Islet precursor cell (in vitro differentiated cells): Measurements from ENCODE around the gene MEOX1.
A peak's percentile ranks its signal among the peaks of the same experiment; 100 is the strongest.

Experiments
- DNase-seq: peaks from one replicate; pipeline ENCODE4 v3.0.0-alpha.2; 2018

The MEOX1 gene

DNA sequence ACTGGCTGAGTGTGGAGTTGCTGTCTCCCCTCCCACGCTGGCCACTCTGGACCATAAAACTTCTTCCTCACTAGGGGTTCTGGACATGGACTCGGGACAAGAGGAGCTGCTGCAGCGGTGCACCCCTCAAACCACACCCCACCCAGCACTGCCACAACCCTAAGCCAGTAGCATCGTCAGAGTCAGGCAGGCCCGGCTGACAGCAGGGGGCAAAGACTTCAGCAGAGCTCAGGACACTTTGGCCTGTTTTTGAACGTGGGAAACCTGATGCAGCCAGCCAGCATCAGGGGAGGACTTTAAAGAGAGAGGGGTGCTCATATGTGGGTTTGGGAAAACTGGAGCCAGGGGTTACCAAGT, 9.6 kb downstream of the MEOX1 start:
- no peak for DNase-seq

DNA sequence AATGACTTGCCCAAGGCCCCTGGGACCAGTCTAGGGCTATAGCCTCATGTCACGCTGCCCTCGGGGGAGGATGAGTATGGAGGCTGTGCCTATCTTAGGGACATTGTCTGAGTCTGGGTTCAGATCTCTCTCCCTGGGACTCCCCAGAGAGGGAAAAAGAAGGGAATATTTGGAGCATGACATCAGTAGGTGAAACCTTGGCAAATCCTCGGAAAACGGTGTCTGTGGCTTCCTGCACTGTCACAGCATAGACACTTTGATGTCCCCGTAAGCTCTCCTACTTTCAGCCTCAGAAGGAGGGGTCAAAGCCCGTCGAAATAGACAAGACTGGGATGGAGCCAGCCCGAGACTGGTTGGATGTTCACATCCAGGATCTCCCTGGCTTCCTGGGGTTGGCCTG, 11.3 kb downstream of the MEOX1 start:
- DNase-seq, result peak; percentile 90

- peak; percentile 93 for DNase-seq
Measured at GRCh38 chr17:43648916-43649315, 12.8 kb downstream of the MEOX1 start.

- peak; percentile 84 for DNase-seq
Measured at GRCh38 chr17:43645765-43646481, 15.8 kb downstream of the MEOX1 start.

DNA sequence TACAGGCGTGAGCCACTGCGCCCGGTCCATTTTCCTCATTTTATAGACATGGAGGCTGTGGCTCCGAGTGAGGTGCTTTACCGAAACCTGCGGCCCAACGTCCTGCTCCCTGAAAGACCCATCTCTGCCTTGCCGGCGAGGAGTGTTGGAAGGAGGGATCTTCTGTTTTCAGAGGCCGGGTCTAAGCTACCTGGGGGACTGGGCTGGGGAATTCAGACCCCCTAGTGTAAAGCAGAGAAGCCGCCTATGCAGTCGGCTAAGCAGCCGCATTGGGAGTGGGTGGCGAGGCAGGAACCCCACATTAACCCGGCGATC, 16.3 kb downstream of the MEOX1 start:
- no peak for DNase-seq

- DNase-seq, result peak; percentile 82
Measured at GRCh38 chr17:43644081-43644480, 17.6 kb downstream of the MEOX1 start.

DNA sequence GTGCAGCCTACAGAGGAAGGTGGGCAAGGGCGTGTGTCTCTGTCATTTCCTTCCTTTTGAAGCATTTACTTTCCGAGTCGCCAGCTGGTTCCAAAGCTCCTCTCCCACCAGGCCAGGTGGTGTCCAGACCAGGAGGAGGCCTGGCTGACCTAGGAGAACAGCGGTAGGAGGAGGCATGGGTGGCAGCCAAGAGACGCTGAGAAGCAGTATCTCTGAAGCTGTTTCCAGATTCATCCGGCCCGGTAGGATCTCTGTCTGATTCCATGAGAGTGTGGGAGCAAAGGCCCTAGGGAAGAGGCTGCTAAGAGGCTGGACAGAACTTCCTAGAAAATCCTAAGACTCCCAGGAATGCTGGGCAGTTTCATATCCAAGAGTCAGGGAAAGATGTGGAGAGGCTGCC, 20.3 kb downstream of the MEOX1 start:
- peak; percentile 76 for DNase-seq

DNA sequence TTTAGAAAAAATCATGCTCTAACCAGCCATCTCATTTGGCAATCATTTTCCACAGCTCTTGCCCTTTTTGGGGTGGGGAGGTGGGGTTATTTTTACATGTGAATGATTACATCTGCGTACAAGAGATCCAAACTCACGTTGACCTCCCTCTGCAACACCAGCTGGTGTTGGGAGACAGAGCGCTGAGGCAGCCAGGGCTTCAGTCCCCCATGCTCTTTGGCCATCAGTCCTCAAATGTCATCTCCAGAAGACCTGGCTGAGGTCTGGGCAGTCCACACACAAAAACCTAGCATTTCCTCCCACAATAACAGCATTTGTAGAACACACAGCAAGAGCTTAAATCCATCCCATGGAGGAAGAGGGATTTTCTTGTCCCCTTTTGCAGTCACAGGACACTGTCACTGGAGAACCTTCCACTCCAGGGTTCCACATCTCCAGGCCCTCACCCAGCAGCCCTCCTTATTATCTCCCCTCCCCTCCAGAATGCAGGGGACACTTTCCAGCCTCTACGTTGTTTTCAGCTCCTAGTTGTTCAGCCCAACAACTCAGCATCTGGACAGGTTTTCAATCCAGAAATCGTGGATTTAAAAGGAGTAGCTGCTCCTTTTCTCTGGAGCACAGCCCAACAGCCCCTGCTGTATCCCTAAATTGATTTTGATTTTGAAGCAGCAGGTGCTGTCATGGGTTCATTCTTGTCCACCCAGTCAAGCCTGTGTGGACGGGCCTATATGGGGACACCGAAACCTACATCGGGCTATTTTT, 21.1 kb downstream of the MEOX1 start:
- no peak for DNase-seq

- no peak for DNase-seq
Measured at GRCh38 chr17:43637563-43638323, 24.0 kb downstream of the MEOX1 start.

DNA sequence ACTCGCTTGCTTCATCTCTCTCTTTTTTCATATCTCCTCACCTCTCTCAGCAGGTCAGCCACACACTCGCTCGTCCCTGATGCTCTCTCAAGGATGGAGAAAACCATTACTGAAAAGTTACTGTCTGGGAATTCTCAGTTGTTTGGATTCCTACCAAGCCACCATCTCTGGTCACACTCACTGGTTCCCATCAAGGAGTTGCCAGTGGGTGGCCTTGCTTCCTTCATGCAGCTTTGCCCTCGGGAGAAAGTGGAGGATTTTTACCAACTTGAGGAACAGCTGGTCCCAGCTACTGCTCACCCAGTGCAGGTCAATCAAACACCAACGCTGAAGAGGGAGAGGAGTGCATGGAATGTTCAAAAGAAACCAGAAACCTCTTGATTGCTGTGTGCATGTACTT, 25.3 kb downstream of the MEOX1 start:
- no peak for DNase-seq

GRCh38 chr17:43634591-43635125, 27.1 kb downstream of the MEOX1 start:
- DNase-seq, result peak; percentile 69

- no peak for DNase-seq
Measured at GRCh38 chr17:43632221-43632620, 29.5 kb downstream of the MEOX1 start.

DNA sequence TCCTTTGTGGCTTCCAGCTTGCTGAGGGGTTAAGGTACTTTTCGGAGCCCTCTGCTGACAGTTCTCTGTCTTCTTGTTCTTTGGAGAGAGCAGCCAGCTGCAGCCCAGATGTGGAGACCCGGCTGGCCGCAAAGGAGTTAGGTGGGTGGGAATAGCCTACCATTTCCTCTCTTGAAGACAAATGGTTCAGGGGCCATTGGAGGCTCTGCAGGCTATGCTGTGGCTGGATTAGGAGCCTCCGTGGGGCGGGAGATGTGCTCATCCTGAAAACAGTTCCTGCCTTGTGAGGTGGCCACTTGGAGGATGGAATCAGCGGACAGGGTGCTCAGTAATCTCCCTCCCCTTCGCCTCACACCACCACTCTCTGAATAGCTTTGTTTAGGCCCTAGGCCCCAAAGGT, 30.3 kb downstream of the MEOX1 start:
- no peak for DNase-seq

GRCh38 chr17:43628089-43628650, 33.6 kb downstream of the MEOX1 start:
- no peak for DNase-seq

DNA sequence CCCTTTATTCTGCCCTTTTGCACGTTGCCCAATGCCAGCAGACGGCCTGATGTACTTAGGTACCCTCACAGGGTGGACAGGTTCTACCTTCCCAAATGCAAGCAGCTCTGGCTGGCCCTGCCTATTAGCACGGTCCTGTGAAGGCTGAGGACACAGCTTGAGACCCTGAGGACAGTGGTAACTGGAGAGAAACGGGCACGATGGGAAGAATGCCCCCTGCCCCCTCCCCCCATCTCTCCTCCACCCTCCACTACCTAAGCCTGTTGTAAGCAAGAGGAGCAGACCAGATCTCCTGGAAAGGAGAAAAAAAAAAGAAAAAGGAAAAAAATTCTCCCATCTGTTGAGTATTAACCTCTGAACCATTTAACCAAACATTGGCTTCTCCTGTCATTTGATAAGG, 34.1 kb downstream of the MEOX1 start:
- DNase-seq, result no peak

GRCh38 chr17:43626023-43626422, 35.7 kb downstream of the MEOX1 start:
- DNase-seq, result no peak

DNA sequence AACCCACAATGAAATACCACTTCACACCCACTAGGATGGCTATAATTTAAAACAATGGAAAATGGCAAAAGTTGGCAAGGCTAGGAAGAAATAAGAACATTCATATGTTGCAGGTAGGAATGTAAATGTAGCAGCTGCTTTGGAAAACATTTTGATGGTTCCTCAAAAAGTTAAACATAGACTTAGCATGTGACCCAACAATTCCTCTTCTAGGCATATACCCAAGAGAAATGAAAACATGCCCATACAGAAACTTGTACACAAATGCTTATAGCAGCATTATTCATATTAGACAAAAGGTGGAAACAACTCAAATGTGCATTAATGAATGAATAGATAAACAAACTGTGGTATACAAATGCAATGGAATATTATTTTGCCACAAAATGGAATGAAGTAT, 36.1 kb downstream of the MEOX1 start:
- no peak for DNase-seq

GRCh38 chr17:43620581-43620980, 41.1 kb downstream of the MEOX1 start:
- no peak for DNase-seq

GRCh38 chr17:43620147-43620546, 41.6 kb downstream of the MEOX1 start:
- no peak for DNase-seq

DNA sequence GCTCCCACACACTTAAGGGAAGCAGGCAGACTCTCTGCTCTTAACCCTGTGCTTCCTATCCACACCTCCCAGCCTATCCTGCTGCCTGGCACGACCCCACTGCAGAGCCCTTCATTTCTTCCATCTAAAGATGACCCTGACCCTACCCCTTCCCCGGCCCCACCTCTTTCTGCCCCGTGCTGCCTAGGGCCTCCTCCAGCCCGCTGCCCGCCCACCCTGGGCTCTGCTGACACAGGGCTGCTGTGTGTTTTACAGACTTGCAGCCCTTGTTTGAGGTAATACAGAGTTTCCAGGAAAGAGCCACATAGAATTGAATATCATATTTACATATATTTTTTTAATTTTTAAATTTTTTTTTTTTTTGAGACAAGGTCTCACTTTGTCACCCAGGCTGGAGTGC, 42.0 kb downstream of the MEOX1 start:
- DNase-seq, result no peak

DNA sequence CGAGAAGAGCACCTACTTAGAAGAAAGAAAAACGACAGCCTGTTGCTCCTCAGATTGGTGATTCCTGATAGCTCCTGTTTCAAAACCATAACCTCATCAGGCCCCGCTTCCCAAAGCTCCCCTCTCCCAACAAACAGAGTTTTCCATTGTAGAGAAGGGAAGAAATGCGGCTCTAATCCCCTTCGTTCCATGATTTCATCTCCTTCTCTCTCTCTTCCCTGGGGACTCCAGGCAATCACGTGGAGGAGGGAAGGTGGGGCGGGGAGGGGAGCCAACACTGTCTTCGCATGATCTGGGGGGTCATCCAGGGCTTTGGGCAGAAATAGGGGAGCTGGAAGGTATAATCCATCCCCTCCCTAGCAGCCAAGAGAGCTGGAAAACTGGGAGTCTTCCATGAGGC, 43.4 kb downstream of the MEOX1 start:
- DNase-seq, result no peak

- no peak for DNase-seq
Measured at GRCh38 chr17:43616852-43617251, 44.9 kb downstream of the MEOX1 start.

- no peak for DNase-seq
Measured at GRCh38 chr17:43616421-43616820, 45.3 kb downstream of the MEOX1 start.

GRCh38 chr17:43616029-43616351, 45.7 kb downstream of the MEOX1 start:
- no peak for DNase-seq
